BLaER1 (cell line): ENCODE data around the gene PLA2G4A.

ENCODE experiments used
- H3K27ac ChIP-seq: shearing (Covaris generic); formaldehyde crosslinking; 2 replicates; pipeline ENCODE4 v1.8.1; 2022
- H3K27me3 ChIP-seq: shearing (Covaris generic); formaldehyde crosslinking; 2 replicates; pipeline ENCODE4 v1.8.1; 2022
- H3K36me3 ChIP-seq: shearing (Covaris generic); formaldehyde crosslinking; 2 replicates; pipeline ENCODE4 v1.8.1; 2022
- H3K4me1 ChIP-seq: shearing (Covaris generic); formaldehyde crosslinking; 2 replicates; pipeline ENCODE4 v1.8.1; 2022
- H3K4me2 ChIP-seq: shearing (Covaris generic); formaldehyde crosslinking; 2 replicates; pipeline ENCODE4 v1.8.1; 2022
- H3K4me3 ChIP-seq: shearing (Covaris generic); formaldehyde crosslinking; 2 replicates; pipeline ENCODE4 v1.8.1; 2022
- H3K9ac ChIP-seq: shearing (Covaris generic); formaldehyde crosslinking; 2 replicates; pipeline ENCODE4 v1.8.1; 2022
- H3K9me3 ChIP-seq: shearing (Covaris generic); formaldehyde crosslinking; 2 replicates; pipeline ENCODE4 v1.8.1; 2022
- H4K20me1 ChIP-seq: shearing (Covaris generic); formaldehyde crosslinking; 2 replicates; pipeline ENCODE4 v1.8.1; 2022
- Cebpa-rat ChIP-seq: shearing (Covaris generic); IDR thresholded peaks from 2 replicates; pipeline ENCODE4 v1.8.1; 2022

The PLA2G4A gene

DNA sequence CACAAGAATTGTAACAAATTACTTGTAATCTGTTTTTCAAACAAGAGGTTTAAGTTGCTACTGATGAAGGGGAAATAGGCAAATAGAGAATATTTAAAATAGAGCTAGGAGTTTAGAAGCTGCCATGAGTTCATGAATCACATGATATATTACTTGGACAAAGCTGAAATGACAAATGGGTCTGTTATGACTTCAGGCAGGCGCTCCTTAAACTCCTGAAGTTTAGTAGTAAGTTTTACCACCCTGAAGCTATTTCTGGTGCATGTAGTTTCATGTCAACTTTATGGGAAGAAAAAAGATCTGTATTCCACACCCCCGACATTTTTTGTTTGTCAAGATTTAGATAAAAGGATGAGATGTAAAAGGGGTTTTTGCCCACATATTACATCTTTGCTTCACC is 58.5 kb downstream of the PLA2G4A start:
- TF ChIP-seq Cebpa-rat, result no peak
- Histone ChIP-seq H3K9ac (no peak overlapping the region), H4K20me1 (no peaks in the 10 kb centered on the region), H3K4me1 (no peaks in the 10 kb centered on the region), H3K36me3 (no peaks in the 10 kb centered on the region), H3K27ac (no peak overlapping the region), H3K9me3 (no peaks in the 10 kb centered on the region), H3K4me2 (no peak overlapping the region), H3K4me3 (no peak overlapping the region), H3K27me3 (no peaks in the 10 kb centered on the region)

DNA sequence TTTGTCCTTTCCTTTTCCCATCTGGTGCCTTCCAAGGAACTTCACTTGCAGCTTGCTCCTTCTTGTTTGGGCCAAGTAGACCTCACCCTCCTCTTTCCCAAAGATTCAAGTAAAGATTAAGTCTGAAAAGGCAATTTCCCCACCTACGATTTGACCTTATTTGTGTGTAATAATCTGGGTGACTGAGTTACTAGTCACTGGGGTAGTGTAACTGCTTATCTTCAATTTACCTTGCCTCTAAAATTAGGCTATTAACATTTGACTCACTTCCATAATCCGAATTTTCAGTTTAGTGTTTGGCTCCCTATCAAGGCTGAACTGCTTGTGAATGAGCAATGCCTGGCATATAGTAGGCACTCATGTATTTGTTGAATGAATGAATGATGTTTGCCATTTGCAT is 59.6 kb downstream of the PLA2G4A start:
- Histone ChIP-seq H4K20me1 (no peaks in the 10 kb centered on the region), H3K27ac (no peak overlapping the region), H3K27me3 (no peaks in the 10 kb centered on the region), H3K4me3 (no peak overlapping the region), H3K4me1 (no peaks in the 10 kb centered on the region), H3K36me3 (no peaks in the 10 kb centered on the region), H3K9ac (no peak overlapping the region), H3K4me2 (no peak overlapping the region), H3K9me3 (no peaks in the 10 kb centered on the region)
- TF ChIP-seq Cebpa-rat, result no peak

DNA sequence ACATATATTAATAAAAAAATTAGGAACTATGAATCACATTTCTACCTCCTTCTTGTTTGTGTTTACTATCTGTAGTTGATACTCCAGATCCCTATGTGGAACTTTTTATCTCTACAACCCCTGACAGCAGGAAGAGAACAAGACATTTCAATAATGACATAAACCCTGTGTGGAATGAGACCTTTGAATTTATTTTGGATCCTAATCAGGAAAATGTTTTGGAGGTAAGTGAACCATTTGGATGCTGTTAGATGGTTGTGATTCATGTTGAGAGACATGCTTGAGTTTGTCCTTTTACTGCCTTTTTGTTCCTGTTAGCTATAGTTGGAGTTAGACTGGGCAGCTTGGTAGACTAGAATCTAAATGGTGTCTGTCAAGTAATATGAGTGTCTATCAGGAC is 64.2 kb downstream of the PLA2G4A start:
- Histone ChIP-seq H3K36me3 (no peaks in the 10 kb centered on the region), H4K20me1 (no peaks in the 10 kb centered on the region), H3K4me3 (no peak overlapping the region), H3K4me1 (no peaks in the 10 kb centered on the region), H3K4me2 (no peak overlapping the region), H3K27me3 (no peaks in the 10 kb centered on the region), H3K9me3 (no peaks in the 10 kb centered on the region), H3K9ac (no peak overlapping the region), H3K27ac (no peak overlapping the region)
- TF ChIP-seq Cebpa-rat, result no peak

DNA sequence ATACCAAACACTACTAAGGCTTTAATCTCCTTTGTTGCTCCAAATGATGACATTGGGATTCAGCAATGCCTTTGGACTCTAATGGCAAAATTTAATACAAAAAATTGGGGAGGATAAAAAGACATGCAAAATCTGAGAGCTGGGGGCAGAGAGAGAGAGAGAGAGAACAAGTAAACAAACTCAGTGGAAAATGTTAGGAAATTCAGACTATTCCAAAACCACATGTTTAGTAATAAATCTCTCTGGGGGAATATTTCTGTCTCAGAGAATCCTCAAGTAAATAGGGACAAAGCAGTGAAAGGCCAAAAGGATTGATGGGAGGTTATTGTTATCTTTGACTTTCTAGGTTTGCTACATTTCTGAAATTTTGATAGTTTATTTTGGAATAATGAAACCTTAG is 65.7 kb downstream of the PLA2G4A start:
- Histone ChIP-seq H3K27me3 (no peaks in the 10 kb centered on the region), H3K9me3 (no peaks in the 10 kb centered on the region), H3K9ac (no peak overlapping the region), H3K36me3 (no peaks in the 10 kb centered on the region), H3K27ac (no peak overlapping the region), H4K20me1 (no peaks in the 10 kb centered on the region), H3K4me3 (no peak overlapping the region), H3K4me2 (no peak overlapping the region), H3K4me1 (no peaks in the 10 kb centered on the region)
- TF ChIP-seq Cebpa-rat, result no peak

DNA sequence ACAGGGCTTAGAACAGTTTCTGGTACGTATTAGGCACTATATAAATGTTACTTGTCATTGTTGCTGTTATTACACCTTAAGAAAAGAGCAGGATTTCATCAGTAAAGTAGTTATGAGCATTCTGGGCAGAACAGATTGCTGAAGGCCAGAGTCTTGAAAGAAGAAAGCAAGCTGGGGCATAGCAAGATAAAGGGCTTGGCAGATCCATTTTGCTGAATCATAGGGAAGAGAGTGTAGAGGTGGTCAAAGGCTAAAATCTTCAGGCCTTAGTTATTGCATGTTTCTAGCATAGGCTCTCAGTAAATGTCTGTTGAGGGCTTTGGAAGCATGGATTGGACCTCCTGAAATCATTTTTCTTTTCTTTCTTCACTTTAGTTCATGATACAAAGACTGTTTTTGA is 67.5 kb downstream of the PLA2G4A start:
- no peaks in the 10 kb centered on the region for H3K9me3 ChIP-seq
- TF ChIP-seq Cebpa-rat, result no peak
- H3K4me1 ChIP-seq, result no peaks in the 10 kb centered on the region
- no peak overlapping the region for H3K9ac ChIP-seq
- H3K4me3 ChIP-seq, result no peak overlapping the region
- no peak overlapping the region for H3K4me2 ChIP-seq
- H3K27me3 ChIP-seq, result no peaks in the 10 kb centered on the region
- no peaks in the 10 kb centered on the region for H4K20me1 ChIP-seq
- H3K36me3 ChIP-seq, result no peaks in the 10 kb centered on the region
- H3K27ac ChIP-seq, result no peak overlapping the region

DNA sequence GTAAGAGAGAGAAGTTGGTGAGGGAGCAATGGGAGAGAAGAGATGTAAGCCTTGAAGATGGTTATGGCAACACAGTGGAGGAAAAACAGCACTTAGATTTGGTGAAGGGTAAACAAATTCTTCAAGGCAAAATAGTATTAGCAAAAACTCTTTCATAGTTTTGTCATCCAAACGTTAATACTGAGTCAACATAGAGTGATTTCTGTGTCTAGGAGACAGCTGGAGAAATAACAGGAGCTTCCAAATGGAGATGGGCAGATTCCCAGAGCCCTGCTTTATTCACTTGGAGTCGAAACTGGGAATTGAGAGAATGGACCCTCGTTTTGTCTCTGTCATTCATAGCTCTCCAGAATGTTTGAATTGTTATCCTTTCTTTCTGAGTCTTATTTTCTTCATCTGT is 68.3 kb downstream of the PLA2G4A start:
- H4K20me1 ChIP-seq, result no peaks in the 10 kb centered on the region
- no peaks in the 10 kb centered on the region for H3K9me3 ChIP-seq

DNA sequence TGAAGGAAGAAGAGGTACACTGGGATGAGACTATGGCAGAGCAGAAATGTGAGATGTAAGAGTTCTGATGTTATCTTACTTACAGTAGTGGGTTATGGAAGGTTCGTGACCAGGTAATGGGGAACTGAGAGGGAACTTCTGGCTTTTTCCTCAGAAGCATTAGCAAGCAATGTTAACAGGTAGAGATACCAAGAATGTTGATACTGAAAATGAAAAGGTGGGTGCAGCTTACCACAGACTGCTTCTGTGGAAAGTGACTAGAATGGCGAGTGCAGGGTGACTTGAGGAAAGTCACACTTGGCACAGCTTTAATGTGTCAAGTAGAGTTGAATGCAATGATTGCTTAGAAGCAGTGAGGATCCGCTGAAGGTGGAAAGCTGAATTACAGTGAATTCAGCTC is 70.8 kb downstream of the PLA2G4A start:
- no peak for TF ChIP-seq Cebpa-rat
- no peak overlapping the region for H3K4me2 ChIP-seq
- no peaks in the 10 kb centered on the region for H3K9me3 ChIP-seq

More for the DNA sequence above, 68.3 kb downstream of the PLA2G4A start:
- Histone ChIP-seq H3K9ac (no peak overlapping the region), H3K4me2 (no peak overlapping the region), H3K4me1 (no peaks in the 10 kb centered on the region), H3K36me3 (no peaks in the 10 kb centered on the region), H3K4me3 (no peak overlapping the region), H3K27me3 (no peaks in the 10 kb centered on the region), H3K27ac (no peak overlapping the region)
- TF ChIP-seq Cebpa-rat, result no peak

DNA sequence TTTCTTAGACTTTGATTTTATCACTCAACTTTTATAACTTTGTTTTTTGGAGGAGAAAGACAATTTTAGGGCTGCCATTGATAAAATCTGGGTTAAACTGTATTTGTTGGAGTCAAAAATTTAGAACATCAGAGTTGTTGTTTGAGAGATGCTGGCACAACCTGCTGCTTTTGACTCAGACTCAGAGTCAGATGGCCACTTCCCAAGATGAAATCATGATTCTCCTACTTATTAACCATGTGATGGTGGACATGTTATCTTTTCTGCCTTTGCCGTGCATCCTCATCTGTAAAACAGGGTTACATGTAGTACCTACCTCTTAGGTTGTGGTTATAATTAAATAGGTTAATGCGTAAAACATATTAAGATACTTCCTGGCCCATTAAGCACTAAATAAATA is 71.2 kb downstream of the PLA2G4A start:
- Histone ChIP-seq H3K9me3 (no peaks in the 10 kb centered on the region), H3K36me3 (no peaks in the 10 kb centered on the region), H3K27me3 (no peaks in the 10 kb centered on the region), H3K9ac (no peak overlapping the region), H3K27ac (no peak overlapping the region), H3K4me2 (no peak overlapping the region), H4K20me1 (no peaks in the 10 kb centered on the region), H3K4me1 (no peaks in the 10 kb centered on the region), H3K4me3 (no peak overlapping the region)
- TF ChIP-seq Cebpa-rat, result no peak

More for the DNA sequence above, 70.8 kb downstream of the PLA2G4A start:
- H3K4me1 ChIP-seq, result no peaks in the 10 kb centered on the region
- no peak overlapping the region for H3K27ac ChIP-seq
- no peak overlapping the region for H3K9ac ChIP-seq
- no peaks in the 10 kb centered on the region for H4K20me1 ChIP-seq
- H3K4me3 ChIP-seq, result no peak overlapping the region
- H3K27me3 ChIP-seq, result no peaks in the 10 kb centered on the region
- H3K36me3 ChIP-seq, result no peaks in the 10 kb centered on the region

DNA sequence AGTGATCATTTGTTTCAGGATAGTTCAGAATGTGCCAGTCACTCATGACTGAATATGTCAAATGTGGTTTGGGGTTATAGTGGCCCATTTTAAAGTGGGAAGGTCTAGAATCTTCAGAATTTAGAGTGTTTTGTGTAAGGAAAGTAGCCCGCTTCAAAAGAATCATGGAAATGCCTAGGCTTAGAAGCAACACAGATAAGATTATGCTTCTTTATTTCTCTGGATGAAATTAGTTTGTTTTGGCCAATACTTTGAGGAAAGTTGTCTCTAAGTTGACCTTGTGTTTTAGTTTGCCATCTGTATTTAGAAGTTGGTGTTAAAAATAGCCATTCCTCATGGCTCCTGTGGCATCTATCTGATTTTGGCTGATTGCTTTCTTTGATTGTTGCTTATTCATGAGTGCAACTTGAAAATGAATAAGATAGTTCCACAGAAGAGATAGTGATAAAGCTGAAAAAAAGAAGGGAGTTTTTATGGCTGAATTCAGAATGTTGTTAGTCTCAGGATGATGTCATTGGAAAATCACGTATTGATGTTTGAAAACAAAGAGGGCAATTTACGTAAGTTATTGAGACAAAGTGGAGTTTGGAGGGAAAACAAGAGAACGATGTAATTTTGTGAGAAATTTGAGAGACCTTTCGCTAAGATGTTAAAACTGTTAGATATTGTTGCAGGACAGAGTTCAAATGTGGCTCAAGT is 71.9 kb downstream of the PLA2G4A start:
- Histone ChIP-seq H3K9me3 (no peaks in the 10 kb centered on the region), H3K27ac (no peak overlapping the region), H3K4me3 (no peak overlapping the region), H3K4me2 (no peak overlapping the region), H3K27me3 (no peaks in the 10 kb centered on the region), H3K4me1 (no peaks in the 10 kb centered on the region), H4K20me1 (no peaks in the 10 kb centered on the region), H3K36me3 (no peaks in the 10 kb centered on the region), H3K9ac (no peak overlapping the region)
- TF ChIP-seq Cebpa-rat, result no peak

DNA sequence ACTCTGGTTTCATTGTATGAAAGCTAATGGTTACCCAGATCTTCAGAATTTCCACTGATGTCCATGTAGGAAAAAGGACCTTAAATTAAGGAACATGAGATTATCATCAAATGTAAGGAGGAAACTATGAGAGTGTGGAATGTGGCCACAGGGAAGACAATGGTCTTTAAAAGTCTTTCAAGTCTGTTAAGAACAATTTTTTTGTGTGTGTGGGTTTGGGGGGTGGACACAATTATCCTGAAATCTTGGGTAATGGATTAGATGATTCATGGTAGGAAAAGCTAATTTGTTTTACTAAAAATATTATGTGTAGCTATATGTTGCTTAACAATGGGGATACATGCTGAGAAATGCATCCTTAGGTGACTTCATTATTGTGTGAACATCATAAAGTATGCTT is 72.9 kb downstream of the PLA2G4A start:
- H3K9ac ChIP-seq, result no peak overlapping the region
- no peaks in the 10 kb centered on the region for H3K36me3 ChIP-seq

More for the DNA sequence above, 72.9 kb downstream of the PLA2G4A start:
- no peak for TF ChIP-seq Cebpa-rat
- Histone ChIP-seq H3K4me1 (no peaks in the 10 kb centered on the region), H3K4me3 (no peak overlapping the region), H4K20me1 (no peaks in the 10 kb centered on the region), H3K4me2 (no peak overlapping the region), H3K27ac (no peak overlapping the region), H3K27me3 (no peaks in the 10 kb centered on the region), H3K9me3 (no peaks in the 10 kb centered on the region)
